ENCODE data around the gene DHFR. TPM values are rescaled to one million over a fixed set of nuclear protein-coding genes. Genes with fewer than 3 reads are reported as not detected.

The DHFR gene
- total and polyA plus RNA-seq, 9 of the 15 experiments (the other 6 are each of a cell fraction or from before 2014, with no cell fraction given): 45.6 to 176 (median 97.7) TPM

DNA sequence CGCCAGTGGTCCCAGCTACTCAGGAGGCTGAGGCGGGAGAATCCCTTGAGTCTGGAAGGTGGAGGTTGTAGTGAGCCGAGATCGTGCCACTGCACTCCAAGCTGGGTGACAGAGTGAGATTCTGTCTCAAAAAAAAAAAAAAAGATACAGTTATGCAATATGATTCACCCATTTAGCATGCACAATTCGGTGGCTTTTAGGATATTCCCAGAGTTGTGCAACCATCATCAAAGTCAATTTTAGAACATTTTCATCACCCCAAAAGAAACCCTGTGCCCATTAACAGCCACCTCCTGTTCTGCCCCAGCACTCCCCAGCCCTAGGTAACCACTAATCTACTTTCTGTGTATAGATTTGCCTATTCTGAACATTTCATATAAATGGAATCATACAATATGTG, 4.3 kb upstream of the DHFR start (continued):
- TF ChIP-seq, protein P1, sequence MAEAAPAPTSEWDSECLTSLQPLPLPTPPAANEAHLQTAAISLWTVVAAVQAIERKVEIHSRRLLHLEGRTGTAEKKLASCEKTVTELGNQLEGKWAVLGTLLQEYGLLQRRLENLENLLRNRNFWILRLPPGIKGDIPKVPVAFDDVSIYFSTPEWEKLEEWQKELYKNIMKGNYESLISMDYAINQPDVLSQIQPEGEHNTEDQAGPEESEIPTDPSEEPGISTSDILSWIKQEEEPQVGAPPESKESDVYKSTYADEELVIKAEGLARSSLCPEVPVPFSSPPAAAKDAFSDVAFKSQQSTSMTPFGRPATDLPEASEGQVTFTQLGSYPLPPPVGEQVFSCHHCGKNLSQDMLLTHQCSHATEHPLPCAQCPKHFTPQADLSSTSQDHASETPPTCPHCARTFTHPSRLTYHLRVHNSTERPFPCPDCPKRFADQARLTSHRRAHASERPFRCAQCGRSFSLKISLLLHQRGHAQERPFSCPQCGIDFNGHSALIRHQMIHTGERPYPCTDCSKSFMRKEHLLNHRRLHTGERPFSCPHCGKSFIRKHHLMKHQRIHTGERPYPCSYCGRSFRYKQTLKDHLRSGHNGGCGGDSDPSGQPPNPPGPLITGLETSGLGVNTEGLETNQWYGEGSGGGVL (CRISPR knock-in tag; IDR thresholded peaks at IDR 0.05): no peak
- no peak for TF ChIP-seq RBM34 (IDR thresholded peaks at IDR 0.05; ENCODE audit: borderline replicate concordance, insufficient read depth, low read length)
- TF ChIP-seq, protein P2, sequence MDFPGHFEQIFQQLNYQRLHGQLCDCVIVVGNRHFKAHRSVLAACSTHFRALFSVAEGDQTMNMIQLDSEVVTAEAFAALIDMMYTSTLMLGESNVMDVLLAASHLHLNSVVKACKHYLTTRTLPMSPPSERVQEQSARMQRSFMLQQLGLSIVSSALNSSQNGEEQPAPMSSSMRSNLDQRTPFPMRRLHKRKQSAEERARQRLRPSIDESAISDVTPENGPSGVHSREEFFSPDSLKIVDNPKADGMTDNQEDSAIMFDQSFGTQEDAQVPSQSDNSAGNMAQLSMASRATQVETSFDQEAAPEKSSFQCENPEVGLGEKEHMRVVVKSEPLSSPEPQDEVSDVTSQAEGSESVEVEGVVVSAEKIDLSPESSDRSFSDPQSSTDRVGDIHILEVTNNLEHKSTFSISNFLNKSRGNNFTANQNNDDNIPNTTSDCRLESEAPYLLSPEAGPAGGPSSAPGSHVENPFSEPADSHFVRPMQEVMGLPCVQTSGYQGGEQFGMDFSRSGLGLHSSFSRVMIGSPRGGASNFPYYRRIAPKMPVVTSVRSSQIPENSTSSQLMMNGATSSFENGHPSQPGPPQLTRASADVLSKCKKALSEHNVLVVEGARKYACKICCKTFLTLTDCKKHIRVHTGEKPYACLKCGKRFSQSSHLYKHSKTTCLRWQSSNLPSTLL (IDR thresholded peaks at IDR 0.05): no peak
- TF ChIP-seq GATA2 (CRISPR knock-in tag; IDR thresholded peaks at IDR 0.05): no peak
- TF ChIP-seq ZNF384 (IDR thresholded peaks at IDR 0.05; ENCODE audit: low read depth, low read length): no peak
- TF ChIP-seq CBX8 (IDR thresholded peaks at IDR 0.05; ENCODE audit: borderline replicate concordance, extremely low read depth, low read depth, low read length, poor library complexity, severe bottlenecking): no peak
